AG09309 (cell line): ENCODE measurements around the gene ACTRT2.

Experiments
- DNase-seq: peaks from one replicate; pipeline ENCODE4 v3.0.0-alpha.2; 2010; ENCODE audit warnings: low read depth
- H3K4me3 ChIP-seq: 2 replicates; pipeline ENCODE4 v1.5.1; 2011; ENCODE audit warnings: mild to moderate bottlenecking, low read depth, low read length, moderate library complexity; ENCODE audit not compliant: control insufficient read depth
- TF ChIP-seq, protein P1 (sequence below): IDR thresholded peaks from 2 replicates; pipeline ENCODE4 v1.5.1; 2011; ENCODE audit warnings: mild to moderate bottlenecking, low read depth, low read length, inconsistent platforms; ENCODE audit not compliant: insufficient read depth, control insufficient read depth; ENCODE audit errors: missing control alignments

ACTRT2 gene

DNA sequence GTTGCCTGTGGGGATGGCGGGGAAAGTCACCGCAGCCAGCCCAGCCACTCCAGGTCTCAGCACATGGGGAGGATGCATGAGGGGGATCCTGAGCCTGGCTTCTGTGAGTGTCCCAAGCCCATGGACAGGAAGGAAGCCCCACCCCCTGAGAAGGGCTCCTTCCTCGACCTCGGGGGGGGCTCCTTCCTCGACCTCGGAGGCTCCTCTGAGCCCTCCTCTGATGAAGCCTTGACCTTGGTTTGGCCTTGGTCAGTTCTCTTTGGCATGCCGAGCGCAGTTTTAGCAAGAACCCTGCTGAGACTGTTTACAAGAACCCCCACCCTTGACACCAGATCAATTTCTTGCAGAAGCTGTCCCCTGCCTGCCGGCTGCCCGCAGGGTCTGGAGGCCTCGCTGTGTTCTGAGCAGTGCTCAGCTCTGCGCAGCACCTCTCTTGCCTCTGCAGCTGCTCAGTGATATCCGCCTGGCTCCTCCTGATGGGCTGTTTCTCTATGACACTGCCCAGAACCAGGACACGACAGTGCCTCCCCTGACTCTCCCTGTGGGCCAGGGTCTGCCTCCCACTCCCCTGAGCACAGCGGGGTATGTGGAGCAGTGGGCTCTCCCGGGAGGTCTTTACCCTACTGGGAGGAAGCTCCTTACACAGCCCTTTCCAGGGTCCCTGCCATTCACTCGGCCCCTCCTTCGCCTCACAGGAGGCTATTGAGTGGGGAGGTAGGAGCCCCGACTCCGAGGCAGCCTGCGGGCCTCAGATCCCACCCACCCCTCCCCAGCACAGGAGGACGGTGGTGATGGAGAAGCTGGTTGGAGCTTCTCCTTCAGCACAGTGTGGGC lies 15.4 kb downstream of the ACTRT2 start:
- TF ChIP-seq, protein P1, sequence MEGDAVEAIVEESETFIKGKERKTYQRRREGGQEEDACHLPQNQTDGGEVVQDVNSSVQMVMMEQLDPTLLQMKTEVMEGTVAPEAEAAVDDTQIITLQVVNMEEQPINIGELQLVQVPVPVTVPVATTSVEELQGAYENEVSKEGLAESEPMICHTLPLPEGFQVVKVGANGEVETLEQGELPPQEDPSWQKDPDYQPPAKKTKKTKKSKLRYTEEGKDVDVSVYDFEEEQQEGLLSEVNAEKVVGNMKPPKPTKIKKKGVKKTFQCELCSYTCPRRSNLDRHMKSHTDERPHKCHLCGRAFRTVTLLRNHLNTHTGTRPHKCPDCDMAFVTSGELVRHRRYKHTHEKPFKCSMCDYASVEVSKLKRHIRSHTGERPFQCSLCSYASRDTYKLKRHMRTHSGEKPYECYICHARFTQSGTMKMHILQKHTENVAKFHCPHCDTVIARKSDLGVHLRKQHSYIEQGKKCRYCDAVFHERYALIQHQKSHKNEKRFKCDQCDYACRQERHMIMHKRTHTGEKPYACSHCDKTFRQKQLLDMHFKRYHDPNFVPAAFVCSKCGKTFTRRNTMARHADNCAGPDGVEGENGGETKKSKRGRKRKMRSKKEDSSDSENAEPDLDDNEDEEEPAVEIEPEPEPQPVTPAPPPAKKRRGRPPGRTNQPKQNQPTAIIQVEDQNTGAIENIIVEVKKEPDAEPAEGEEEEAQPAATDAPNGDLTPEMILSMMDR = no peak
- DNase-seq = no peak
- H3K4me3 ChIP-seq = no peak overlapping the region

DNA sequence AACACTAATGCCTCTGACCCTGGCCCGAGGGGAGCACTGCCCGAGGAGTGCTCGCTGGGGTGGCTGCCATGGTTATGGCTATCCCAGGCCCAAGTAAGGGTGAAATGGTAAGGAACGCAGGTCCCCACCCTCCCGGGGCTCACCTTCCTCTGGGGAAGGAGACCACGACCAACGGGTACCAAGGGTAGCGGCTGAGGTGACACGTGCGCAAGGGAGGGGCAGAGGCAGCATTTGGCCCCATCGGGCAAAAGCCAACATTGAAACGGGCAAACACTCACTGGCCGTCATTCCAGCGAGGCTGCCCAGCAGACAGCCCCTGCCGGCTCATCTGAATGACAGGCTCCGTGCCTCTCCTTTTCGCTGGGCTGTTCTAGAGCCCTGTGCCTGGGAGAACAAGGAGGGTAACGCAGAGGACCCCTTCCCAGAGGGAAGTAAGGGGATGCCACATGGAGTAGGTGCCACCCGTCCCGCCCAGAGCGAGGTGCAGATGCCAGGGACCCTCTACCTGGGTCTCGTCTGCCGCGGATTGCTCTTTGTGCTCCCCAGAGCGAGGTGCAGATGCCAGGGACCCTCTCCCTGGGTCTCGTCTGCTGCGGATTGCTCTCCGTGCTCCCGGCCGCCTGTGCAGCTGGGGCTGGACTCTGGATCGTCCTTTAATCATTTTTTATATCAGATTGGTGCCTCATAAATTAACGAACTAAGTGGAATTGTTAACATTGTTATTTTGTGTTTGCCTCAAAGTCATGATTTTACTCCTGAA lies 16.2 kb downstream of the ACTRT2 start:
- no peak for DNase-seq
- no peak overlapping the region for H3K4me3 ChIP-seq
- TF ChIP-seq, protein P1 = no peak

DNA sequence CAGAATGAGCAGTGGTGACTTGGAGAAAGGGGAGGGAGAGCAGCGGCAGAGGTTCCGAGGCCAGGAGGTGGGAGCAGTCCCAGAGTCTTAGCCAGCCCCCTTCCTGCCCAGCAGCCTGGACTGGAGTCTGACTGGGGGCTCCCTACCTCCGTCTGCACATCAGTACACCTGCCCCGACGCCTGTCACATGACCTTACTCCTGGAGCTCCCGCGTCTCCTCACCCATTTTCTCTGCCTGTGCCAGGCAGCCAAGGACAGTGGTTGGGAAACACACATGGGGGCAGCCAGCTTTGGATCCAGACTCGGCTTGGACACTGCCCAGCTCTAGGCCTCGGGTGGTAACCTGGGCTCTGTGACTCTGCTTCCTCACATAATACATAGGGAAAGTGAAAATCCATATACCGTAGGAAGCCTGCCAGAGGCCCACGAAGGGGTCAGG lies 16.9 kb downstream of the ACTRT2 start:
- no peak overlapping the region for H3K4me3 ChIP-seq
- DNase-seq = no peak
- TF ChIP-seq, protein P1 = no peak

DNA sequence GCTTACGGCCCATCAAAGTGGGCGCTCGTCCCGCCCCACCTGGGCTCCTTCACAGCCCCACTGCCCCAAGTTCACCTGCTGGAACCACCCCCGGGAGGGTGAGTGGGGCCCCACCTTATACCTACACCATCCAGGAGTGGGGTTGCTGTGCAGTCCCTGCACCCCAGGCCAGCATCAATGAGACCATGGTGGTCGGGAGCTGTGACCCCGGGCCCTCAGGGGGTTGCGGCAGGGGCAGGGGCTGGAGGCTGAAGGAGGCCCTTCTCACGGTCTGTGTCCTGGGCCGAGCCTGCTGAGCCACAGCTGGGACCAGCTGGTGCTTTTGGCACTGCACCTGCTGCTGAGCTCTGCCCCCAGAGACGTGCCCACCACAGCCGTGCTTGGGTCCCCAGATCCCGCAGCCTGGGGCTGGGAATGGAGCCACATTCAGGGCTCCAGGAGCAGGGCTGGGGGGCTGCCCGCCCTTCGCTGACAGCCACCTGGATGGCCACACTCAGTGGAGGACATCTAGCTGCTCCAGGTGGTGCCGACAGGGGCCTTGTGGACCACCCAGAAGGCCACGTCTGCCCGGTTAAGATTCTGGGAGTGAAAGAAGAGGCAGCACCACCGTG lies 17.4 kb downstream of the ACTRT2 start:
- TF ChIP-seq, protein P1 = no peak
- DNase-seq = no peak
- H3K4me3 ChIP-seq = no peak overlapping the region

DNA sequence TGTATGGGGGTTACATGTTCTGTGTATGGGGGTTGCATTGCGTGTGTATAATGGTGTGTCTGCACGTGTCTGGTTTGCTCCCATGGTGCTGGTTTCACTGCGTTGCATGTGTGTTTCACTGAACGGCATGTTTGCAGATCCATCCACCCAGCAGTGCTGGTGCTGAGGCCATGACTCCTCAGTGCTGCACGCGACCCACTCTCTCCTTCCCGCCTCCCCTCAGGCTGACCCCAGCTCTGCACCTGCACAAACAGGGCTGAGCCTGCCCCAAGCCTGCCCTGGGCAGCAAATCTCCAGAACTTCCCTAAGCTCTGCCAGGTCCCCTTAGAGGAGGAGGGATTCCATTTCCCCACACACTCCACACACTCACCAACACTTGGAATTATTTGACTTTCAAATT lies 18.7 kb downstream of the ACTRT2 start:
- TF ChIP-seq, protein P1 = no peak
- no peak for DNase-seq
- no peak overlapping the region for H3K4me3 ChIP-seq

DNA sequence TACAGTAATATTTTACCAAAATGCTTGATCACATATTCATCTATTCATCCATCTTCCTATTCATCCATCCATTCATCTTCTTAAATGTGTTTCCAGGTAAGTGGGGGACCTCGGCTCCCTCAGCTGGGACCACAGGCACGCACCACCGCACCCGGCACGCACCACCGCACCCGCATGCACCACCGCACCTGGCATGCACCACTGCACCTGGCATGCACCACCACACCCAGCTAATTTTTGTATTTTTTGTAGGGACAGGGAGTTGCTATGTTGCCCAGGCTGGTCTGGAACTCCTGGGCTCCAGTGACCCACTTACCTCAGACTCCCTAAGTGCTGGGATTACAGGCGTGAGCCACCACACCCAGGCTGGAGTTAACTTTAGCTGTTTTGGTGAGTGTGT lies 21.2 kb downstream of the ACTRT2 start:
- DNase-seq = no peak
- TF ChIP-seq, protein P1 = no peak
- H3K4me3 ChIP-seq = no peak overlapping the region
